IPS DF 6.9 (cell line): ENCODE results near the gene DSG2.
A peak's percentile ranks its signal among the peaks of the same experiment; 100 is the strongest.
"Not testable (repeated sequence)": the region's sequence is repeated elsewhere in the genome, so short reads cannot be mapped to it uniquely, and the experiment has no call there.

ENCODE experiments used
- DNase-seq: peaks from one replicate; pipeline ENCODE4 v3.0.0-alpha.2; 2013; ENCODE audit warnings: low read depth, low spot score
- H3K27ac ChIP-seq: one replicate; pipeline ENCODE4 v1.5.1; 2013; ENCODE audit warnings: low read length, control low read depth
- H3K27me3 ChIP-seq: 2 replicates; pipeline ENCODE4 v1.6.1; 2013; ENCODE audit warnings: mild to moderate bottlenecking, low read length; ENCODE audit not compliant: control insufficient read depth, insufficient read depth
- H3K36me3 ChIP-seq: 2 replicates; pipeline ENCODE4 v1.6.1; 2013; ENCODE audit warnings: low read length; ENCODE audit not compliant: control insufficient read depth, insufficient read depth
- H3K4me1 ChIP-seq: 2 replicates; pipeline ENCODE4 v1.6.1; 2013; ENCODE audit warnings: low read length; ENCODE audit not compliant: control insufficient read depth, insufficient read depth
- H3K4me3 ChIP-seq: 2 replicates; pipeline ENCODE4 v1.5.1; 2013; ENCODE audit warnings: mild to moderate bottlenecking, low read length
- H3K9me3 ChIP-seq: 2 replicates; pipeline ENCODE4 v1.6.1; 2013; ENCODE audit warnings: low read length, inconsistent platforms; ENCODE audit not compliant: control insufficient read depth, insufficient read depth
- WGBS: extraction: QIAGEN DNeasy Blood & Tissue Kit; methylation state at CpG from one replicate; pipeline ENCODE4 v1.1.7; 2013; ENCODE audit warnings: mixed read lengths, missing lambda C conversion rate; ENCODE audit not compliant: insufficient read length, insufficient coverage; 5-methylcytosine and 5-hydroxymethylcytosine counted together

The DSG2 gene

DNA sequence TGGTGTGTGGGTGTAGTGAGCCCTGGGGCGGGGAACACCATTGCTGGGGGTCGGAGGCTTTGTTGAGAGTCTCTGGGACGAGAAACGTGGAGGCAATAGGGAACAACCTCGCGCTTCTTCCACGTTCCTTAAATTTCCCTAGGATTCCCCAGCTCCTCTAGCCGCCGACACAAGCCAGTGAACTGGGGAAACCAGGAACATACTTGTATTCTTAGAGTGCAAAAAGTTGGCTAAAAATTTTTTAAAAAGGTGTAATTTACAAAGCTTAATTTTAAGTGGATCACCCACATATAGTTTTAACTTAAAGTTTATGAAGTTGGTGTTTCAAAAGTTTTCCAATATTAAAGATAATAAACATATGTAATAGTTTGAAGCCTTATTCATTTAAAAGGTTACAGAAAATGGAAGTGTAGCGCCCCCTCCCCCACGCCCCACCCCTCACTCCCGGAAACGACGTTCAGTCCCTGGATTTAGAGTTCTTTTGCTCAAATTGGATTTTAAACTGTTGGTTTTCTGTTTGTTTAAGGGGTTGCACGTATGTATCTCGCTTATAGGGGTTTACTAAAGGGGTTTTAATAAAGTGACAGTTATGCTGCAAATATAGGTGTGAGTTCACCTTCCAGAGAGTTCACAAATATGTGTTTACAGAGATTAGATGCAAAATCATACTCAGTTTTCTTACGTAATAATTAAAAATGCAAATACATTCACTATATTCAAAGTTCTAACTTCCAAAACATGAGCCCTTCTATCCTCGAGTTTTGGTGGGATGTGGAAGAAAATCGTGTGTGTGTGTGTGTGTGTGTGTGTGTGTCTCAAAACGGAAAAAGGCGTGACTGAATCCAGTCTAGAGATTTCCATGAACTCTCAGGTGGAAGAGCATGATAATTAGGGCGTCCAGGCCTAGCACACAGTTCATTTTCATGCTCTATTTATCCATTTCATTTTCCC, 872 bp downstream of the DSG2 start:
- Histone ChIP-seq H3K4me1 (peaks cover 2% of the 10 kb centered on the region; the same call in 1 of the 2 replicates), H3K27me3 (no peaks in the 10 kb centered on the region), H3K36me3 (no peaks in the 10 kb centered on the region), H3K9me3 (no peaks in the 10 kb centered on the region), H3K27ac (no peak overlapping the region), H3K4me3 (peak overlapping the region; percentile 86)
- no peak for DNase-seq
- WGBS: no CpG with 5 or more reads among the region's 22 CpGs

DNA sequence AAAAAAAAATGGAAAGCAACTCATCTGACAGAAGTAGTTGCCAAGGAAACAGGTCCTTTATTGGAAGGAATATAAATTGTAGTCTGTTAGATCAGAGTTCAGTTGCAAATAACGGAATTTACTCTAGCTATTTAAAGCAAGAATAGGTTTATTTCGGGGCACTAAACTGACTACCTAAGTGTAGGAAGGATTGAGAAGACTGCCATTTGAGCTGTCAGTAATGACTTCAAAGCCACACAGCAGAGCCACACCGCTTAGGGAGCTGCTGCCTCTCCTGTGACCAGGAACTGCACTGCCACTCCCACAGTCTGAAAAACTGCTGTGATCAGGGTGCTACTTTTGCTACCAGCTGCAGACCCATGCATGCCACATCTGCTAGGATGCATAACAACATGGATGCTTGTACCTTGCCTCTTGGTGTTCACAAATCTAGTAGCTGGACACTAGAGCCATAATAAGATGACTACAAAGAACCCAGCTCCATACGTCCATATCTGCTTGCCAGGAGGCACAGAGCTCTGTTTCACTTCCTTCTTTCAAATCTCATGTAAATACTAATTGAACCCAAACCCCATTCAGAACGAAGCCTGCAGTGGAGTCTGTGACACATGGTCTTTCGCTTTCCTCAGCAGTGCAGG, 2.2 kb downstream of the DSG2 start:
- peak overlapping the region; percentile 2; the same call in 1 of the 2 replicates for H3K4me3 ChIP-seq
- WGBS: no CpG with 5 or more reads among the region's 6 CpGs
- no peaks in the 10 kb centered on the region for H3K27me3 ChIP-seq
- H3K36me3 ChIP-seq: no peaks in the 10 kb centered on the region
- H3K4me1 ChIP-seq: peaks cover 2% of the 10 kb centered on the region; the same call in 1 of the 2 replicates
- no peak overlapping the region for H3K27ac ChIP-seq
- no peaks in the 10 kb centered on the region for H3K9me3 ChIP-seq
- no peak for DNase-seq

GRCh38 chr18:31503011-31503410, 5.0 kb downstream of the DSG2 start:
- Histone ChIP-seq H3K36me3 (no peaks in the 10 kb centered on the region), H3K4me3 (no peak overlapping the region), H3K9me3 (no peaks in the 10 kb centered on the region), H3K27ac (no peak overlapping the region), H3K4me1 (peaks cover 2% of the 10 kb centered on the region; the same call in 1 of the 2 replicates), H3K27me3 (no peaks in the 10 kb centered on the region)
- no peak for DNase-seq
- no CpG with 5 or more reads among the region's 4 CpGs for WGBS

GRCh38 chr18:31504455-31505147, 6.6 kb downstream of the DSG2 start:
- Histone ChIP-seq H3K36me3 (no peaks in the 10 kb centered on the region), H3K4me1 (peaks cover 2% of the 10 kb centered on the region; the same call in 1 of the 2 replicates), H3K27me3 (no peaks in the 10 kb centered on the region), H3K4me3 (no peak overlapping the region), H3K27ac (no peak overlapping the region), H3K9me3 (no peaks in the 10 kb centered on the region)
- no peak for DNase-seq
- WGBS: no CpG with 5 or more reads among the region's 10 CpGs

GRCh38 chr18:31505156-31505555, 7.2 kb downstream of the DSG2 start:
- DNase-seq: no peak
- no peaks in the 10 kb centered on the region for H3K9me3 ChIP-seq

DNA sequence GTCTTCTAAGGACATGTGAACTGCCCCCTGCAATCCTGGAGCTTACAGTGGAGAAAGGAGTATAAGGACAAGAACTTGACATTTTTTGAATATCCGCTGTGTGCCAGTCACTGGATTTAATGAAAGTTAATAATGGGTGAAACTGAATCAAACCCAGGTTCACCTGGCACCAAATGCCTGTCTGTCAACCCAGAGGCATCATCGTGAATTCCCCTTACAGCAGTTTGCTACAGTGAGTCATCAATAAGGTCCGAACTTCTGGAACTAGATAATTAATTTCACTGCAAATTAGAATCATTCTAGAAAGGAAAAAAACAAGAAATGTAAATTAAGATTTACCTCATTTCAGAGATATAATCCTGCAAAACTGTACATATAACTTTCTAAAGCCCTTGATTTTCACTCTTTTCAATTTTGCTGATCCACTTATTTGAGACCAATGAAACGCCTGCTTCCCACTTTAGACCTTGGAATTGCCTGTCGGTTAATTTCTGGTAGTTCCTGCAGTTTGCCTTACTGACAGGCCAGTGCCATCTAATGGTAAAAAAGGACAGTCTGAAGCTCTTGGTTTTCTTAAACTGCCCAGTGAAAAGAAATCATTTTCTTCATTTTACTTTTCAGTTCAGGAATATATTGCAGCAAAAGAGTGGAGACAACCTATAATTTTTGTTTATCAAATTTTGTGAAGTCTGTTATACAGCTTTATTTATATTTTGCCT, 8.2 kb downstream of the DSG2 start:
- no peaks in the 10 kb centered on the region for H3K27me3 ChIP-seq
- no peak for DNase-seq
- H3K4me1 ChIP-seq: no peaks in the 10 kb centered on the region
- WGBS: no CpG with 5 or more reads among the region's 5 CpGs
- no peak overlapping the region for H3K27ac ChIP-seq
- H3K4me3 ChIP-seq: no peak overlapping the region
- no peaks in the 10 kb centered on the region for H3K36me3 ChIP-seq
- no peaks in the 10 kb centered on the region for H3K9me3 ChIP-seq

More at GRCh38 chr18:31505156-31505555, 7.2 kb downstream of the DSG2 start:
- Histone ChIP-seq H3K27me3 (no peaks in the 10 kb centered on the region), H3K4me3 (no peak overlapping the region), H3K4me1 (peaks cover 2% of the 10 kb centered on the region; the same call in 1 of the 2 replicates), H3K36me3 (no peaks in the 10 kb centered on the region), H3K27ac (no peak overlapping the region)
- no CpG with 5 or more reads among the region's 6 CpGs for WGBS

- DNase-seq, H3K27ac ChIP-seq, H3K27me3 ChIP-seq, H3K9me3 ChIP-seq, H3K4me3 ChIP-seq, H3K4me1 ChIP-seq, H3K36me3 ChIP-seq: not testable (repeated sequence)
- WGBS: no CpG with 5 or more reads among the region's 2 CpGs
Measured at GRCh38 chr18:31507124-31507523, 9.1 kb downstream of the DSG2 start.

DNA sequence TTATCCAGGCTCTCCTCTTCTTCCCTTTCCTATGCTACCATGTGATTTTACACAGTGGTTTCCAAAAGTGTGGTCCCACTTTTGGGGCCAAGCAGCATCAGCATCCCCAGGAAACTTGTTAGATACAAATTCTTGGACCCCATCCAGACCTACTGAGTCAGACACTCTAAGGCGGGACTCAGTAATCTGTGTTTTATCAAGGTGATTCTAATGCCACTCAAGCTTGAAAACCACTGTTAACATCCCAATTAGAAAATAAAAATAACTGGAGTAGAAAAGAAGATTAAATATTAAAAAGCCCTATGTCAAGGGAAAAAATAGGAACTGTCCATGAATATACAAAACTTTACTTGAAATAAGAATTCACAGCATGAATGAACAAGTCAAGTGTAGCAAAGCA, 10.8 kb downstream of the DSG2 start:
- Histone ChIP-seq H3K9me3 (no peaks in the 10 kb centered on the region), H3K4me1 (peaks cover 5% of the 10 kb centered on the region; the same call in 1 of the 2 replicates), H3K36me3 (no peaks in the 10 kb centered on the region), H3K4me3 (no peak overlapping the region), H3K27ac (no peak overlapping the region), H3K27me3 (no peaks in the 10 kb centered on the region)
- no CpG with 5 or more reads among the region's 1 CpG for WGBS
- no peak for DNase-seq

GRCh38 chr18:31509571-31509970, 11.6 kb downstream of the DSG2 start:
- Histone ChIP-seq H3K36me3 (no peaks in the 10 kb centered on the region), H3K4me3 (no peak overlapping the region), H3K27ac (no peak overlapping the region), H3K4me1 (peaks cover 5% of the 10 kb centered on the region; the same call in 1 of the 2 replicates), H3K9me3 (no peaks in the 10 kb centered on the region), H3K27me3 (no peaks in the 10 kb centered on the region)
- DNase-seq: no peak
- WGBS: no CpG with 5 or more reads among the region's 3 CpGs

DNA sequence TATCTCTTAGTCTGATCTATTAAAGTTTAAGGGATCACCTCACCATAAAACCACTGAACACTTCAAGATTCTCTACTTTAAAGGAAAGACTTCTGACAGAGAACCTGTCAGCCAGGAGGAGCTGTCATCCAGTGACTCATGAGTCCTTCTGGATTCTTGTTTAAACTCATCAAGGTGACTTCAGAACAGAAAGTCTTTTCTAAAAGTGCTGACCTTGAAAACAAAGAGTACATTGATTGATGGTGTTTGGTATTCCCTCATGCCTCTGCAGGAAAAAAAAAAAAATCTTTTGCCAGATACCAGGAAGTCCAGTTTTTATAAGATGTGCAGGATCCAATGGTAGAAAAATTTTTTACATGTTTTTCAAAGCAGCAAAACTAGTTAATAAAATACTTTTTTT, 12.3 kb downstream of the DSG2 start:
- H3K4me3 ChIP-seq: no peak overlapping the region
- no peaks in the 10 kb centered on the region for H3K27me3 ChIP-seq
- DNase-seq: no peak
- no peaks in the 10 kb centered on the region for H3K36me3 ChIP-seq
- H3K4me1 ChIP-seq: peaks cover 5% of the 10 kb centered on the region; the same call in 1 of the 2 replicates
- no peak overlapping the region for H3K27ac ChIP-seq
- no peaks in the 10 kb centered on the region for H3K9me3 ChIP-seq
